Stomach (tissue), 9 donors: ENCODE measurements around the gene JOSD1. TPM values are rescaled to one million over a fixed set of nuclear protein-coding genes. Genes with fewer than 3 reads are reported as not detected.

Experiments used
- DNase-seq, 2 donors: peaks; one replicate each; pipeline versions ENCODE4 v3.0.0 to v3.0.0-alpha.2; 2013 to 2019
- H3K27ac ChIP-seq, 5 donors: fragments of 200-600 bp in 4 of 5; sonication (generic) in 4 of 5; one replicate each; pipeline ENCODE4 v1.5.1; 2013 to 2019; ENCODE audit warnings: mild to moderate bottlenecking in 1 of 5, moderate library complexity in 1 of 5
- H3K27me3 ChIP-seq, 3 donors: fragments of 200-600 bp; sonication (generic); one replicate each; pipeline ENCODE4 v1.5.1; 2017 to 2019; ENCODE audit warnings: mixed run types in 1 of 3
- H3K36me3 ChIP-seq, 4 donors: fragments of 200-600 bp; sonication (generic); 1 replicate in 3 of 4; 2 replicates in 1 of 4; pipeline ENCODE4 v1.5.1; 2016 to 2019
- H3K4me1 ChIP-seq, 4 donors: fragments of 200-600 bp; sonication (generic); one replicate each; pipeline ENCODE4 v1.5.1; 2016 to 2019
- H3K4me3 ChIP-seq, 4 donors: fragments of 200-600 bp; sonication (generic) in 3 of 4; one replicate each; pipeline ENCODE4 v1.5.1; 2016 to 2019; ENCODE audit warnings: mild to moderate bottlenecking in 1 of 4
- H3K9me3 ChIP-seq, 4 donors: fragments of 200-600 bp; sonication (generic); one replicate each; pipeline ENCODE4 v1.5.1; 2016 to 2019
- CTCF ChIP-seq, 7 experiments: fragments of 450-650 bp in 4 of 7; fragments of 200-600 bp in 3 of 7; sonication (generic) in 3 of 7; IDR thresholded peaks; one replicate each; pipeline ENCODE4 v1.5.1; 2016 to 2019; ENCODE audit warnings: antibody characterized with exemption in 7 of 7, control low read depth in 2 of 7, mild to moderate bottlenecking in 1 of 7
- EP300 ChIP-seq: sonication (generic); formaldehyde crosslinking; IDR thresholded peaks from one replicate; pipeline ENCODE4 v1.6.1; 2017; ENCODE audit warnings: antibody characterized with exemption
- POLR2A ChIP-seq, 4 donors: fragments of 450-650 bp; IDR thresholded peaks; one replicate each; pipeline ENCODE4 v1.6.1; 2016; ENCODE audit warnings: antibody characterized with exemption in 4 of 4, control low read depth in 2 of 4, mild to moderate bottlenecking in 1 of 4, moderate library complexity in 1 of 4
- POLR2AphosphoS5 ChIP-seq, 3 donors: sonication (generic); formaldehyde crosslinking; IDR thresholded peaks; one replicate each; pipeline ENCODE4 v1.6.1; 2016; ENCODE audit warnings: antibody characterized with exemption in 3 of 3
- WGBS, 5 donors: extraction: QIAGEN DNeasy Blood & Tissue Kit in 3 of 5; methylation state at CpG; one replicate each; pipeline versions ENCODE4 v1.1.5 to v1.1.7; 2013 to 2018; 5-methylcytosine and 5-hydroxymethylcytosine counted together
- intact Hi-C: fragments of 100-400 bp; cut with DNase I; formaldehyde crosslinking; loops from one replicate; pipeline ENCODE4 v1.15.1; 2023; ENCODE audit warnings: low total_unique reads
- polyA plus RNA-seq, 3 donors: library from polyadenylated mRNA; stranded (reverse); fragments of 200-250 nt; gene quantifications; one replicate each; pipeline ENCODE4 v1.2.3, GENCODE V29; 2013
- total RNA-seq, 5 donors: library from RNA; depleted of rRNA; stranded (reverse); fragments of >200 nt; gene quantifications; one replicate each; pipeline versions ENCODE4 v1.1.0 to v1.2.3, GENCODE V29; 2014 to 2016
- donor health status: healthy with polysubstance abuse.
- donor health status: Bipolar disorder and iron deficiency.
- donor health status: healthy.

The JOSD1 gene
- total and polyA plus RNA-seq, 8 donors, result 17.9 to 66.1 (median 35.7) TPM

GRCh38 chr22:38728871-38729796 lies 28.4 kb upstream of the JOSD1 start:
- no peak for DNase-seq
- Histone ChIP-seq H3K9me3 (no peaks in the 10 kb centered on the region), H3K36me3 (peaks cover 73 to 95% (median 85%) of the 10 kb centered on the region in 4 donors), H3K27ac (no peak overlapping the region), H3K27me3 (no peaks in the 10 kb centered on the region), H3K4me1 (peaks cover 28 to 31% (median 29%) of the 10 kb centered on the region in 4 donors), H3K4me3 (no peak overlapping the region)
- intact Hi-C loops, result no loop called here
- 91 to 95% (median 92%) methylated on average over 17 to 18 of the region's 18 CpGs for WGBS, 5 donors
- TF ChIP-seq POLR2AphosphoS5 (IDR thresholded peaks at IDR 0.05) (no peak), CTCF (IDR thresholded peaks at IDR 0.05) (no peak), POLR2A (IDR thresholded peaks at IDR 0.05) (no peak), EP300 (no peak)

GRCh38 chr22:38727530-38728451 lies 27.0 kb upstream of the JOSD1 start:
- H3K9me3 ChIP-seq, result no peaks in the 10 kb centered on the region
- intact Hi-C loops, result no loop called here
- H3K27ac ChIP-seq, result no peak overlapping the region
- 91 to 95% (median 93%) methylated on average over 14 to 15 of the region's 15 CpGs for WGBS, 5 donors
- H3K4me3 ChIP-seq, result no peak overlapping the region
- no peaks in the 10 kb centered on the region for H3K27me3 ChIP-seq
- H3K36me3 ChIP-seq, result peaks cover 86 to 100% (median 98%) of the 10 kb centered on the region in 4 donors
- TF ChIP-seq EP300 (no peak), POLR2AphosphoS5 (IDR thresholded peaks at IDR 0.05) (no peak), POLR2A (IDR thresholded peaks at IDR 0.05) (no peak), CTCF (IDR thresholded peaks at IDR 0.05) (no peak)
- H3K4me1 ChIP-seq, result peaks cover 14 to 18% (median 15%) of the 10 kb centered on the region in 4 donors
- DNase-seq, result no peak

- Histone ChIP-seq H3K9me3 (no peaks in the 10 kb centered on the region), H3K4me1 (peaks cover 8 to 11% (median 9%) of the 10 kb centered on the region in 4 donors), H3K27ac (no peak overlapping the region), H3K4me3 (no peak overlapping the region), H3K36me3 (peaks cover 92 to 100% (median 100%) of the 10 kb centered on the region in 4 donors), H3K27me3 (no peaks in the 10 kb centered on the region)
- intact Hi-C loops, result no loop called here
- TF ChIP-seq POLR2AphosphoS5 (IDR thresholded peaks at IDR 0.05) (no peak), POLR2A (IDR thresholded peaks at IDR 0.05) (no peak), CTCF (IDR thresholded peaks at IDR 0.05) (no peak), EP300 (no peak)
- 91 to 96% (median 93%) methylated on average over 12 of the region's 12 CpGs for WGBS, 5 donors
- DNase-seq, result no peak
These were observed 26.4 kb upstream of the JOSD1 start for GRCh38 chr22:38727123-38727522.
